M059J (cell line): ENCODE measurements around the gene VGLL4. TPM values are rescaled to one million over a fixed set of nuclear protein-coding genes. Genes with fewer than 3 reads are reported as not detected.

Experiments
- DNase-seq: peaks from one replicate; pipeline ENCODE4 v3.0.0-alpha.2; 2012; ENCODE audit warnings: low read depth
- total RNA-seq: library from RNA; depleted of rRNA; stranded (reverse); fragments of >200 nt; shearing (Covaris generic); gene quantifications from 2 replicates; pipeline ENCODE4 v1.2.3, GENCODE V29; 2014

Gene VGLL4
- total RNA-seq, 1 experiment from 2014 or later = 36.1 TPM

- no peak for DNase-seq
Measured at GRCh38 chr3:11653298-11654055, 9.8 kb upstream of the VGLL4 start.

- DNase-seq = peak; percentile 30
Measured at GRCh38 chr3:11651900-11652299, 8.2 kb upstream of the VGLL4 start.

DNA sequence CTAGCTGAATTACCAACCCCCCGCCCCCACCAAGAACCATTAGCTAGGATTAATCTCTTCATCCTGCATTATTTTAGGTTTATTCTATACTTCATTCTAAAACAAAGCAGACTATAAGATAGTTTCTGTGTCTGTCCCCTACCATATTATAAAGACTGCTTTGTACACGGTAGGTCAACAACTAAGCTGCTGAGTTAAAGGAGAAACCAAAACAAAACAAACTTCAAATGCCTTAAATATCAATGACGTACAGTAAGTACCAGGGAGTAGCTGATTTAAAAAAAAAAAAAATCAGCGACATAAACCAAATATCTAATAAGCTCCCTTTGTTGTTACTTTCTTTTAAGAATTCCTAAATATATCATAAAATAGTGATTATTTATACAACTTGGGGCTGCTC, 7.8 kb upstream of the VGLL4 start:
- DNase-seq = no peak

GRCh38 chr3:11650391-11650790, 6.7 kb upstream of the VGLL4 start:
- DNase-seq = no peak

- no peak for DNase-seq
Measured at GRCh38 chr3:11648735-11649134, 5.0 kb upstream of the VGLL4 start.

GRCh38 chr3:11643201-11643603, 513 bp downstream of the VGLL4 start:
- DNase-seq = peak; percentile 58

DNA sequence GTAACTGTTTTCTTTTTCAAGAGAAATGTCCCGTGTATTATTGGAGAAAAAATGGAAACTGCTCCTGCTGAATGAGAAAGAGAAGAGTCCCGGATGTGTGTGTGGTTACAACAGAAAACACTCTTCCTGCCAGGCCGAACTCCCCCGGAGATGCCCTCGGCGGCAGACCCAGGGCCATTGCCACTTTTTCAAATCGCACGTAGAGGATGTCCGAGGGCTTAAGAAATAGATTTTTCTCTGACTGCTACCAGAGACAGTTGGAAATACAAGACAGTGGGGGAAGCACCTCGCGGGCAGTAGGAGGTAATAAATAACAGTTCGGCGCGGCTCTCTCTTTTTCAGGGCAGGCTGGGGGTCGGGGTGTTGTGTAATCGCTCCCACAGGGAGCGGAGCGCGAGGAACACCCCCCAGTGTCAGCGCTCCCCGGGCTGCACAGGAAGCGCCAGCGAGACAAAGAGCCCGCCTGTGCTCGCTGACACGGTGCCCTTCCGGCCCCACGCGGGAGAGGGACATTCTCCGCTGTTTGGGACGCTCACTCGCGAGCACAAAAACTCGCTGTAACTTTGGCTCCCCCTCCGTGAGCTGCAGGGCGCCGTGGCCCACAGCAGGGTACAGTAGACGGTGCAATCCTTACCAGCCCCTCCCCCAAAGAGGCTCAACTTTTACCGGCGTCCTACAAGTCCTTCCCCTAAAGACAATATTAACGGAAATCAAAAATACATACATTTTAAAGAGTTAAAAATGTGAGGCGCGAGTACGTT, 1.1 kb downstream of the VGLL4 start:
- peak; percentile 77 for DNase-seq

DNA sequence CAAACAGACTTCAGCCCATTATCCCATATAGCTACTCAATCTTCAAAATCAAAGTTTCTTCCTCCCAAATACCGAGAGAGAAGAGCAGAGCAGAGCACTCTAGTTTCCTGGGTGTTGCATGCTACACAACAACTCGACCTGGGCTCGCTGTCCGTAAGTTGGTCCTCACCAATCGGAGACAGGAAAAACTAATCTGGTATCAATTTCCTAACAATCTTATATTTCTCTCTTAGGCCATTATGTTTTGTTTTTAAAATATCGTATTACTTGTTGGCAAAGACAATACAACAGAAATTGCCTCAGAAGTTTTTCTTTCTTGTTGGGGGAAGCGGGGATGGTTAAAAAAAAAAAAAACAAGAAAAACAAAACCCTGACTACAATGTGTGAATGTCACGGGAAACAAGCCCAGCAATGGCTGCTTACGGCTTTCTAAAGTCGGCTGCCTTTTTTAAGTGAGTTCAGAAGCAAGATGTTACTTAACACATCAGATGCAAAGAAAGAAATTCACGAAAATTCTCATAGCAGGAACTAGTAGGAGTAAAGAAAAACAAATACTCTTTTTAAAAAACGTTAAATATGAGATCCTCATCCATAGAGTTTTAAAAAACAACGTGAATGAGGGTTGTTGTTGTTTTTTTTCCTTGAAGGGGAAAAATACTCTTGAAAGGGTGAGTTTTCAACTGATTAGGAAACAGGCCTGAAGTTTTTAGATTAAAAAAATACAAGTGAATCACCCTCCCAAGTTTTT, 1.9 kb downstream of the VGLL4 start:
- DNase-seq = peak; percentile 48

DNA sequence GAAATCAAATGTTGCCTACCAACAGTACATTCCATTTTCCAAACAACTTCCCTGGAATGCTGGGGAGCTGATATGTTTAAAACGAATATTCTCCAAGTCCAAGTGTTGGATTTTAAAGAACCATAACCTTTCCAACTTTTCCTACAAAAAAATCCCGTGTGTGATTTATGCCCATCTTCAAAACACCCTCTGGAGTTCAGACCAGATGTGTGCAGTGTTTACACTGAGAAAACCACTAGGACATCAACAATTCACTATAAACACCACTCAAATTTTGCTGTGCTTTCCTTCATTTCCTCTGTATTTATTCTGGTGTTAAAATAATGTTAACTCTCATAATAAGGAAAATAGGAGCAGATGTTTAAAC, 2.4 kb downstream of the VGLL4 start:
- peak; percentile 37 for DNase-seq

GRCh38 chr3:11640009-11640673, 3.6 kb downstream of the VGLL4 start:
- peak; percentile 7 for DNase-seq

- DNase-seq = no peak
Measured at GRCh38 chr3:11638495-11639358, 5.0 kb downstream of the VGLL4 start.

GRCh38 chr3:11637901-11638458, 5.7 kb downstream of the VGLL4 start:
- no peak for DNase-seq

DNA sequence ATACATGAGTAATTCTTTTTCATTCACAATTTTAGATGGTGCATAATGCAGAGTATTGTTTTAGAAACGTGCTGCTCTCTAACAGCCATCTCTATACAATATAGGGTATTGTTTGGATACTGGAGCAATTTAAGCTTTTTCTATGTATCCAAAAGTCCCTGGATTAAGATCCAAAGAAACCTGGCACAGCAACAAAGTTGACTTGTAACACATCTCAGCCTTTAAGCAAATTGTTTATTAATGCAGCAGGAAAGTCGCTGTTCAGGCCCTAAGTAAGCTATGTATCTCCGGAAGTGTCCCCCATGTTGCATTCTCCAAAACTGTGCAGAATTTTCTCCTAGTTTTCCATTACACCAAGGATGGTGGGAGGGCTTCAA, 7.3 kb downstream of the VGLL4 start:
- no peak for DNase-seq

GRCh38 chr3:11635680-11636393, 7.9 kb downstream of the VGLL4 start:
- no peak for DNase-seq

DNA sequence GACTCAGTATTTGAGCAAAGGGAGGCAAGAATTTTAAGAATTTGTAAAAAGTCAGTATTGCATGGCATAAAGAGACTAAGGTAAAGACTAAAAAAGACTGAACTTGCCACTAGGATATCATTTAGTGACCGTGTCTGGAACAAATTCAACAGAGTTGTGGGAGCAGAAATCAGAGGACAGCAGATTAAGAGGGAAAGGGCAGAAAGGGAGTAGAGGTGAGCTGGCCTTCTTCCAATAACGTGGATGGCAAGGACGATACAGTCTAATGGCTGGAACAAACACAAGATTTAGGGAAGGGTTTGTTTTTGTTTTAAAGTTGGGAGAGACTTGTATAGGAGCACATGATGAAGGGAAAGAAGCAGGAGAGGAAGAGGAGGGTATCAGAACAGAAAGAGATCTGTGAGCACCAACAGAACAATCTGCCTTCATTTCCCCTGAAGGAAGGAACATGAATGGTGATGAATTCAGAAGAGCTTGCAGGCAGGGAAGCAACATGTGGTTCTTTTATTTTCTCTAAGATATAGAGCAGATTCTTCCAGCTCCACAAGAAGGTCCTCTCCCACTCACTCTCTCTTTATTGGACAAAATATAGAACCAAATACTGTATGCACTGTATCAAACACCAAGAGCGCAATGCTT, 8.6 kb downstream of the VGLL4 start:
- DNase-seq = no peak

DNA sequence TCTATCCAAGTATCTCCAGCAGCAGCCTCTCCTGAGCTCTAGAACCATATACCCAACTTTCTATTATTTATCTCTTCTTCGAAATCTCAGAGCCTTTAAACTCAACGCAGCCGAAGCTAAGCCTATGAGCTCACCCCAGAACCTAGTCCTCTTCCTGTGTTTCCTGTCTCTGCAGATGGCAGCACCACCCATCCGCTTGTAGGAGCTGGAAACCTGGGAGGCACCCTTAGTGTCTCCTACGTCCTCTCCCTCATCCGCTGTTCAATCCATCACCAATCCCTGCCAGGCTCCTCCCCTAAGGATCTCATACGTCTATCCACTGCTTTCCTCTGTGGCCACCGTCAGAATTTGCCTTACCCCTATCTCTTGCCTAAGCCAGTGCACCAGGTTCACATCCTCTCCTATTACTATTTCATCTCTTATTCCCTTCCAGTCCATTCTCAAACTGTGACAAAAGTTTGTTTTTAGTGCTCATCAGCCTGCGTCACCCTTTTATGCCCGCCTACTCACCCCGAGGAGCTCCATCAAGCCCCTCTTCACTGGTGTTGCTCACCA, 9.6 kb downstream of the VGLL4 start:
- no peak for DNase-seq

DNA sequence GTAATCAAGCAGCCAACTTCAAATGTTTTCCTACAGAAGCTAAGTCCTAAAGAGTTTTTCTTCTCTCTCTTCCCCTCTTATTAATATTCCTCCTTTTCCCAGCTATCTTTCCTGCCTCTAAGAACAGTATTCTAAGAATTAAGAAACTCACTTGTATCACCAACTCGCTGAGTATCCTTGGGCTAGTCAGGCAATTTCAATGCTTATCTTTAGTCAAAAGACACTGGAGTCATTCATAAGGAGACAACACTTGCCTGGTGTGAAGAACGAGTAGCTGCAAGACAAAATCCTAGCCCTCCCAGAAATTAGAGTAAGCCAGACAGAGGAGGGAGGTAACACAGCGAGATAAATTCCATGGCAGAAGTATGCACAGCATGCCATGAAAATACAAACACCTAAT, 10.7 kb downstream of the VGLL4 start:
- DNase-seq = no peak

DNA sequence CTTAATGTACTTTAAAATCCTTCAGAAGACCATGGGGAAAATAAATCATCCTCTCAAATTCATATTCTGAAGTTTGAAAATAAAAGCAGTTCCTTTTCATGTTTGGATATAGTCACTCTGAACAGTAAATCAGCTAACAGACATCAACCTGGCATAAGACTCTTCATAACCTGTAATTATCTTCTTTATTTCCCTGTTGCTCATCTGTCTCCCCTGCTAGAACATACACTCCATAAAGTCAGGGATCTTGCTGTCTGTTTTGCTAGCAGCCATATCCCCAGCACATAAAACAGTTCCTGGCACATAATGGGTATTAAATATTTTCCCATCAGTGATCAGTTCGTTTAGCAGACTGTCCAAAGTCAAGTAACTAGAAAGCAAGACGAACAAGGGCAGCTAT, 11.2 kb downstream of the VGLL4 start:
- DNase-seq = no peak

DNA sequence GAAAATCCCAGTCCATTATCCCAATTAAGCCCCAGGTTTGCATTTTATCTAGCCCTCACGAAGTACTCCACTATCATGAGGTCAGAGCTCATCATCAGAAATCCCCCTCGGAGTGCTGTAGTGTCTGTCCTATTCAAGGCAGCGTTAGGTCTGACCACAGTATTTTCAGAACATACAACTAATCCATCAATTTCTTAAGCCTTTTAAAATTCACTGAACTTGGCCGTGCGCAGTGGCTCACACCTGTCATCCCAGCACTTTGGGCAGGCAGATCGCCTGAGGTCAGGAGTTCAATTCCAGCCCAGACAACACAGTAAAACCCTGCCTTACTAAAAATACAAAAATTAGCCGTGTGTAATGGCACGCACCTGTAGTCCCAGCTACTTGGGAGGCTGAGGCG, 11.9 kb downstream of the VGLL4 start:
- no peak for DNase-seq
